CD4-positive, alpha-beta T cell treated with Interleukin-15 for 1 hour (primary cell): ENCODE measurements around the gene FAF1.
"Not testable (repeated sequence)": the region's sequence is repeated elsewhere in the genome, so short reads cannot be mapped to it uniquely, and the experiment has no call there.

Source experiments
- DNase-seq: peaks from one replicate; pipeline ENCODE4 v3.0.0-alpha.2; 2020

The FAF1 gene

GRCh38 chr1:50901872-50902271, 58.2 kb downstream of the FAF1 start:
- DNase-seq: no peak

GRCh38 chr1:50898773-50899172, 61.3 kb downstream of the FAF1 start:
- DNase-seq: no peak

- no peak for DNase-seq
Measured at GRCh38 chr1:50894340-50894739, 65.7 kb downstream of the FAF1 start.

DNA sequence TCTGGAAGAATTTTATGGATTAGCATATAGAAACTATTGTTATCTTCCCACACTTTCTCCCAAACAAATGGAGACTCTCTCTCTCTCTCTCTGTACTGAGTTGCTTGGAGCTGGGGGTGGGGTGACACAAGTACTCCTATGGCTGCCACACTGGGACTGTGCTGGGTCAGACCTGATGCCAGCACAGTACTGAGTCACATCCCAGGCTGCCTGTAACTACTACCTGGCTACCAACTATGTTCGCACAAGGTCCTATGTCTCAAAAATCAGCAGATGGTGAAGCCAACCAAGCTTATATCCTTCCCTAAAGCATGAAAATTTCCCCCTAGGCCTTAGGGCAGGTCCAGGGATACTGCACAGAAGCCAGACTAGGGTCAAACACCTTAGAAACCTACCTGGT, 66.6 kb downstream of the FAF1 start:
- no peak for DNase-seq

- not testable (repeated sequence) for DNase-seq
Measured at GRCh38 chr1:50887555-50887954, 72.5 kb downstream of the FAF1 start.

DNA sequence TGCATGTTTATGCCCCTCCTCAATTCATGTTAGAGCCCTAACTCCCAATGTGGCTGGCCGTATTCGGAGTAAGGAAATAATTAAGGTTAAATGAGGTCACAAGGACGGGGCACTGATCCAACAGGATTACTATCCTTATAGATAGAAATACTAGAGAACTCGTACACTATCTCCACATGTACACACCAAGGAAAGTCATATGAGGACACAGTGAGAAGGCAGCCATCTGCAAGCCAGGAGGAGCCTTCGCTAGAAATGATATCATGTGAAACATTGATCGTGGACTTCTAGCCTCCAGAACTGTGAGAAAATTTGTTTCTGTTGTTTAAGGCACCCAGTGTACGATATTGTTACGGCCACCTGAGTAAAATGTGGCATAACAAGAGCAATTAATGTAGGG, 79.7 kb downstream of the FAF1 start:
- no peak for DNase-seq

- DNase-seq: no peak
Measured at GRCh38 chr1:50879137-50879536, 80.9 kb downstream of the FAF1 start.

GRCh38 chr1:50878434-50878833, 81.6 kb downstream of the FAF1 start:
- no peak for DNase-seq

DNA sequence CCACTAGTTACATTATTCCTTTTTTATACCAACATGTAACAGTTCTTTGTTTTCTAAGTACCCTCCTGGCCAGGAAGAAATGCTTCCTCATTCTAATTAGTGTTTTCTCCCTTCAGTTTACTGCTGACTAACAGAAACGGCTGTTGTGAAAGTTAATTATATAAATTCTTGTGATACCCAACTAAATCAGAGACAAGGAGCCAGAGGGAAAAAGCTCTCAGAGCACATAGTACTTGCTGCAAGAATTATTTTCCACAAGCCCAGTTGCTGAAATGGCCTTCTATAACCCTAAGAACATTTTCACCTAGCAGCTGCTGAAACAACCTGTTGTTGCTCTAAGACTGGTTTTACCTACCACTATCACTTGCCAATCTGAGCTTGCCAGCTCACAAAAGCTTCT, 82.4 kb downstream of the FAF1 start:
- DNase-seq: no peak

GRCh38 chr1:50873458-50874187, 86.4 kb downstream of the FAF1 start:
- DNase-seq: peak; percentile 60

- not testable (repeated sequence) for DNase-seq
Measured at GRCh38 chr1:50864845-50865244, 95.2 kb downstream of the FAF1 start.

- no peak for DNase-seq
Measured at GRCh38 chr1:50861772-50862171, 98.3 kb downstream of the FAF1 start.

DNA sequence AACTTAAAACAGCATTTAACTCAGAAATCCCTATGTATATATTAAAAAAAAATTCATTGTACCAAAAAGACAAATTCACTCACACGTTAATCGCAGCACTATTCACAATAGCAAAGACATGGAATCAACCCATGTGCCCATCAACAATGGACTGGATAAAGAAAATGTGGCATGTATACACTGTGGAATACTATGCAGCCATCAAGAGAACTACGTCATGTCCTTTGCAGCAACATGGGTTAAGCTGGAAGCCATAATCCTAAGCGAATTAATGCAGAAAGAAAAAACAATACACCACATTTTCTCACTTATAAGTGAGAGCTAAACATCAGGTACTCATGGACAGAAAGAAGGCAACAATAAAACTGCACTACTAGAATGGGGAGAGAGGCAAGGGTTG, 99.4 kb downstream of the FAF1 start:
- DNase-seq: no peak

GRCh38 chr1:50860256-50860655, 99.8 kb downstream of the FAF1 start:
- DNase-seq: no peak

- no peak for DNase-seq
Measured at GRCh38 chr1:50859657-50860056, 100.4 kb downstream of the FAF1 start.

DNA sequence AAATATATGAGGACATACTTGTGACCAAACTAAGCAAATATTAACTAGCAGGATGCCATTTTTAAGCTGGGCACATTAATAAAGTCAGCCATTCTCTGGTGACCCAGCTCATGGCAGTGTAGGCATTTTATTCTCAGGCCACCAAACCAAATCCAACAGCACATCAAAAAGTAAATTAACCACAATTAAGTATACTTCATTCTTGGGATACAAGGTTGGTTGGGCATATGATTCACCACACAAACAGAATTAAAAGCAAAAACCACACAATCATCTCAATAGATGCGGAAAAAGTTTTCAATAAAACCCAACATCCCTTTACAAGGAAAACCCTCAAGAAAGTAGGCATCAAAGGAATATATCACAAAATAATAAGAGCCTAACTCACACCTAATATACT, 101.3 kb downstream of the FAF1 start:
- no peak for DNase-seq

DNA sequence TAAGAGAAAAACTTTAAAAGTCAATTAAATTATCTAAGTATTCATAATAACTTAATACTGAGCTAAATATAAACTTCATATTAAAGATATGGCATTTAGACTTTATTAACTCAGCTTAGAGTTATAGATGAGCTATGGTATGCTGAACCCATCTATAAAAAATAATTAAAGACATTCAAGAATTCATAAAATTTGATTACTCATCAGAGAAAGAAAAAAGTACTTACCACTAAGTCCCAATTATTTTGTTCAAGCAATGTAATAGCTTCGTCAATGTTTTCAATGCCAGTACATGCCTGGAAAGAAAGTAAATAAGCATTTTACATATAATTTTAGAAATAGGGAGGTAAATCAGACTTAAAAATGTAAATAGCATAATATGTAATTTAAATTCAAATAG, 102.4 kb downstream of the FAF1 start:
- DNase-seq: no peak

DNA sequence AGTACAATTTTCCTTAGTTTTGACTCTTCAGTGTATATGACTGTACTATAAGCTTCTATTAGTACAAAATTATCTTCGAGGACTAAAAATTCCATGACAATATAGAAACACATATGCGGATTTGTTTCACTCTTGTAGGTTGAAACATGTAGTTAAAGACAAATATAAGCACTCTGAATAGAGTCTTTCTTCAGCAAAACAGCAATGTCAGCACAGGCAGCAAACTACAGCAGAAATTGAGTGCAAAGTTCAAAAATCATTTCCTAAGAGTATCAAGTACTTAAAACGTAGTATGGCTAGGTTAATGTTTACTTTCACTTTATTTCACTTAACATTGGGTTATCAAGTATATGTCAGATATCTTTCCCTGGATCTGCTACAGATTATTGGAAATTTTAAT, 106.7 kb downstream of the FAF1 start:
- no peak for DNase-seq

DNA sequence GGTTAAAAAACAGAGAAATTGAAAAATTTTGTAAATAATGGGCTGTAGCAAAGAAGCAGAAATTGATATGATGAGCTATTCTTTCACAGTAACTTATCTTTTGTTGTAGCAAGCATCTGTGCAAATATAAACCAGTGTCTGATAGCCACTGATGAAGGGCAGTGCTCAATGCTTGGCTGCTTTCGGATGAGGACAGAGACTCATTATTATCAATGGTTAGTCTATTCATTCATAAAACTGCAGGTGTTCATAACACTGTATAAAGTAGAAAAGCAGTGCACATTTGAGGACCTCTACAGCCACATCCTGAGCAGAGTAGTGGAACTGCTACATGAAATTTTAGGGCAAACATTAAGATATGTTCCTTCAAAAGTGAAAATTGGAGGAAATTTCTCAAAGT, 107.2 kb downstream of the FAF1 start:
- DNase-seq: no peak

DNA sequence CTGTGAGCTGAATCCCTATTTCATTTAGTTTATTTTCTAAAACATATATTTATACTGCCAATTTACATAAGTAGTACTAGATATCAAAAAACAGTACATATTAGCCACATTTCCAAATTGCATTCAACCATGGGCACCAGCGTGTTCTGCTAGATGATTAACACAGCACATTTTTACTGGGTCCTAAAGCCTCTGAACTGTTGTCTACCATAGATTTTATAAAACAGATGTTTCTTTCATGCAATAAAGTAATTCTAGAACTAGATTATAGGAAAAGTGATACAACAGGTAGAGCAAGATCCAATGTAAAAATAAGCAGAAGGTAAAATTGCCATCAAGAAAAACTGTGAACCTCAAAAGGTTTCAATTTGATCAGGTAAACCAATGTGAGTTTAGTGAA, 108.6 kb downstream of the FAF1 start:
- DNase-seq: no peak

DNA sequence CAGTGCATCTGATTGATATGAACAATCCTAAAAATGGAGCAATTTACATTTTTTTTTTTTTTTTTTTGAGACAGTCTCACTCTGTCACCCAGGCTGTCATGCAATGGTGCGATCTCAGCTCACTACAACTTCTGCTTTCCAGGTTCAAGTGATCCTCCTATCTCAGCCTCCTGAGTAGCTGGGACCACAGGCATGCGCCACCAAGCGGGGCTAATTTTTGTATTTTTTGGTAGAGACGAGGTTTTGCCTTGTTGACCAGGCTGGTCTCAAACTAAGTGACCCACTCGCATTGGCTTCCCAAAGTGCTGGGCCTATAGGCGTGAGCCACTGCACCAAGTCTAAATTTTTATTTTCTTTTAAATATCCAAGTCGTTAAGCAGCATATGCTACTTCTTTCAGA, 109.0 kb downstream of the FAF1 start:
- no peak for DNase-seq

- DNase-seq: no peak
Measured at GRCh38 chr1:50847303-50847702, 112.8 kb downstream of the FAF1 start.

GRCh38 chr1:50846224-50846839, 113.7 kb downstream of the FAF1 start:
- no peak for DNase-seq

GRCh38 chr1:50841791-50842387, 118.2 kb downstream of the FAF1 start:
- DNase-seq: no peak

- no peak for DNase-seq
Measured at GRCh38 chr1:50836117-50836516, 124.0 kb downstream of the FAF1 start.
